HT-29 (cell line): ENCODE measurements around the gene CDON. TPM values are rescaled to one million over a fixed set of nuclear protein-coding genes. Genes with fewer than 3 reads are reported as not detected.

Experiments used
- DNase-seq: peaks from one replicate; pipeline ENCODE4 v3.0.0-alpha.2; 2015; ENCODE audit warnings: low spot score
- total RNA-seq: library from RNA; depleted of rRNA; stranded (reverse); fragments of >200 nt; shearing (Covaris generic); gene quantifications from 2 replicates; pipeline ENCODE4 v1.2.3, GENCODE V29; 2014

CDON gene
- total RNA-seq, 1 experiment from 2014 or later: 4.8 TPM

DNA sequence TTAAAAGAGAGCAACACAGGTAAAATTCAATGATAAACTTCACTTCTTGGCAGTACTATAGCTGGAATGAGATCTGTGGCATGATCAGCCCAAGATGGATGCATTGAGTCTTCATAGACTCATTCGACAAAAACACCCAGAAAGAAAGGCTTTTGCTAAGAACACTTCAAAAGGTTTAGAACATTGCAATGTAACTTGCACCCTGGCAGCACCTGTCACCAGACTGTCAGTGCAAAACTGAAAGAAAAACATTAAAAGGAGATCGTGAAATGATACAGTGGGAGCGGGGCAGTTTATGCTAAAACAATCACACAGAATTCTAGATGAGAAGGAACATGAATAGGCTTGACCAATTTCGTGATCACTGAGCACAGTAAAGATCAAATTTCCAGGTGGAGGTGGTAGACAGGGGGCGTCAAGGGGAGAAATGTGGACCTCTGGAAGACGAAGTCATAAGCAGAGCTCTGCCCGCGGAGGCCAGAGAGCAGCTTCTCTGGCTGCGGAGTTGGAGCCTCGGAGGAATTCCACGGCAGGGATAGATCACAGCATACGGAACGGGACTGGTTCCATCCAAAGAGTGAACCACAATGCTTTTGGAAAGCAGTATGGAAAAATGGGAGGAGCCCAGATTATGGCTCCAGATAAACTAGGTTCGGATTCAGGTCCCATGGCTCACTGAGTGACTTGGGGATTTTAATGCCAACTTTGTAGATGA lies 104.9 kb downstream of the CDON start:
- no peak for DNase-seq

DNA sequence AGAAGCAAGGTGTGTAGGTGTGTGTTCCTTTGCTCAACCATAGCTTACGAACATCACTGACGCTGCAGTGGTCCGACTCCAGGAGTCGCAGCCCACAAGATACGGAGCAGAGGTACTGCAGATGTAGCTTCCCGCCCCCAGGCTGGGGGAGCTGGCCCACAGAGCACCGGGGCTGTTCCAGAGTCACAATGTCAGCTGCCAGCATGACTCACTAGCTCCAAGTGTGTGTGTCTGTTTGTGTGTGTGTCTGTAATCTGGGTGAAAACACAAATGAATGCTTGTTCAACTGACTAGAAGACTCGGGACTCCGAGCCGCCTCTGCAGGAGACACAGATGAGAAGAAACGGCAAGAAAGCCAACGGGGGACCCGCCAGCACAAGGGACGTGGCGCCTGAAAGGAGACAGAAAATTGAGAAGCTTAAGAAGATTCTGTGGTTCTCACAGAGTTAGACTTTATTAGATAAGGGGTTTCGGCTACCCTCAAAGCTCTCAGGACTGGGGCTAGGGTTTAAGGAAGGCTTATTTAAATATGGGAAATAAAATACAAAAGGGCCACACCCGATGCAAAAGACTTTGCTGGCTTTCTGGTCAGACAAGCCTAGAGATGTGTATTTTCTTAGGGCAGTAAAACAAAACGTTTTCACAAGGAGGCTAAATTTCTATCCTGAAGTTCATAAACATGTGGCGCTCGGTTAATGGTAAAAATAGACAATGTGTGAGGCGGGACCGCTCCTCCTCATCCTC lies 106.1 kb downstream of the CDON start:
- DNase-seq: no peak

DNA sequence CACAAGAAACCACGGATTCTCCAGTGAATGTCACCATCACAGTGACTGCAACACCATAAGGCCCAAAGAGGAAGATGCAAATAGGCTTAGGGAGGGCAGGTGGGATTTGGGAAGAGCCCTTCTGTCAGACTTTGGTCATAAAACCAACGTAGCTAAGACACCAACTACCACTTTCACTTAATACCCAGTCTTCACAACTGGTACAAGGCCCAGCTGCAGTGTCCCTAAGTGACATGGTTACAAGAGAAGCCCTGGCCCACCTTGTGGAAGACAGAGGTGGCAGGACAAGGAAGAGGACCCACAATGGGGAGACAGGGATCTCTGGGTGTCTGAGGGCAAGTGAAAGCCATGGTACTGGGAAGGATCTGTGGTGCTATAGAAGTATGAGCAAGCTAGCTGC lies 106.8 kb downstream of the CDON start:
- no peak for DNase-seq

DNA sequence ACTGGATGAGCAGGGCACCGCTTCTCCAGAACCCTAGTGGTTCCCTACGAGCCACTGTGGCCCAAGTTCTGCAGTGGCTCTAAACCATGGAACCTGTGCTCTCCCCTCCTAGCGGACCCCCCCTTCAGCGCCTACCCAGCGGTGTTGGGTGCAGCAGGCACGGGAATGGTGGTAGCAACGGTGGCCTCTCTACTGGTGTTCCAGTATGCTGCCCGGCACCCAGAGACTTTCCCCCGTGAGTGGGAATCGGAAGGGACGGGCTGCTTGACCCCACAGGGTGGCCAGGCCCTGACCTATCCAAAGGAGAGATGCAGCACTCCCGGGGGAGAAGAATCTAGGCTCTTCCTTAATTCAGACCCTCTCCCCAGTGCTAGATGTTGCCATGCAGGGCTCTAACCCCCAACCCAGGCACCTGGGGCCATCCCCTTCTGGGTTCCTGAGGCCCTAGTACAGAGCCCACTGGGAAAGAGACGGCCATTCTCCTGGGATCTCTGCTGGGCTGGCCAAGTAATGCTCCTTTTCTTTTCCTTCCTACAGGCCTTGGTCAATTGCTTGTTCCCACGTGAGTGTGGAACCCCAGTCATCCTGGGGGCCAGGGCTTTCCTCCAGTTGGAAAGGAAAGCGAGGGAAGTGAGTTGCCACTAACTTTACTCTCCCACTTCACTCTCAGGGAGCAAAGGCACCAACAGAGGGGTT lies 107.6 kb downstream of the CDON start:
- no peak for DNase-seq

DNA sequence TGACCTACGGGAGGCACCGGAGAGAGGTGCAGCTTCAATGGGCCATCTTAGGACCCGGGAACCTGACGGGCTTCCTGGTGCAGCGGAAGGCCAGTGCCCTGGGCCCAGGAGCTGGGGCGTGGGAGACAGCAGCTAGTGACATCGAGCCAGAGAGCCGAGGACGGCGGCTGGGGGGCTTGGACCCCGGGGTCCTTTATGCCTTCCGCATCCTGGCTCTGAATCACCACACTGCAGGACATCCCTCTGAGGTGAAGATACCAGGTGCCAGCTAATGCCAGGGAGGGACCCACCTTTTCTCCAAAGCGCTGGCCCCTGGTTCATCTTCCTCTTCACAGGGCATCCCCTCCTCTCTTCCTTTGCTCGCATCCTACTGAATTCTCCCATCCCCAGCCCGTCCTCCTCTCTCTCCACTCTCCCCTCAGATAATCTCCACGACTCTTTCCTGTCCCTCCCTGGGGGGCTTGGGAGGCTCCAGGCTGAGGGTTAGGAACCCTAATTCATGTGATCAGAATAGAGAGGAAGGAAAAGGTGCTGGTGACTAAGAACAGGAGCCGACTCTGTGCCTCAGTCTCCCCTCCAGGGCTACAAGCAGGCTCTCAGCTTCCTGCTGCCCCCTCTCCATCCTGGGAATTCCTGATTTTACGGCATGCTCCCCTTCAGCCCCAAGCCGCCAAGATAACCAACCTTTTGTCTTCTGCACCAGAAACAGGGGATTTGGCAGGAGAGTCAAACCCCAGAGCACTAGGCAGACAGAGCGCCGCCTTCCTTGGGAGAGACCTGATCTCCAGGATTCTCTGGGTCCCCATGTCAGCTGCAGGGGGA lies 108.3 kb downstream of the CDON start:
- DNase-seq: no peak

DNA sequence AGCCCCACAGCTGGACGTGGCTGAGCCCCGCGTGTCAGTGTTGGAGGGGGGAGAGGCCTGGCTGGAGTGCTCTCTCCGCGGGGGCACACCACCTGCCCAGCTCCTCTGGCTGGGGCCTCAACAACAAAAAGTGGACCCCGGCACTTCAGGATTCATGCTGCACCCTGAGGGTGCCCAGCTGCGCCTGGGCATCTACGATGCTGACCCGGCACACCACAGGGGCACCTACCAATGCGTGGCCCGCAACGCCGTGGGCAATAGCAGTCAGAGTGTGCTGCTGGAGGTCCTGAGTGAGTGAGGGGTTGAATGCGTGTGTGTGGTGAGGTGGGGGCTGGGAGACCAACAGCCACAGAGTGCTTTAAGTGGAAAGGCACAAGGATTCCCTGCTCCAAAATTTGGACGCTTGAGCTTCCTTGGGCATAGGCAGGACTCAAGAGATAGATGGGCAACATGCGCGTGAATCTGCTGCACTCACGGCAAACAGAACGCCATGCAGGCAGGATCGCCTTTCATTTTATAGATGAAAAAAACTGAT lies 109.2 kb downstream of the CDON start:
- DNase-seq: no peak

DNA sequence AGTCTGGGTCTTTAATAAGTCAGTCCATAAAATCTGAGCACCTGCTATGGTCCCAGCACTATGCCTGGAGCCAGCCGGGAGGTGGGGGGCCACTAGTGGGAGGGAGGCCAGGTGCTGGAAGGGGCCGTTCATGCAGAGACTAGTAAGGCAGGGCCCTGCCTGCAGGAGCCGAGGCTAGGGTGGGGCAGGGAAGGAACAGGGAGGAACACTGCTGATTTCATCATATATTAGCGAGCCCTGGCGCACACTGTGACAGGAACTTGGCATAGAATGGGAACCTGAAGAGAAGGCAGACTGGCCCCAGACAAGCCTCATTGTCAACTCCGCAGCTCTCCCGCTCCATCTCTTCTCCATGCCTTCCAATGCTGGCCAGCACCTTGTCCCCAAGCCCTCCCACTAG lies 109.7 kb downstream of the CDON start:
- DNase-seq: peak; percentile 36

DNA sequence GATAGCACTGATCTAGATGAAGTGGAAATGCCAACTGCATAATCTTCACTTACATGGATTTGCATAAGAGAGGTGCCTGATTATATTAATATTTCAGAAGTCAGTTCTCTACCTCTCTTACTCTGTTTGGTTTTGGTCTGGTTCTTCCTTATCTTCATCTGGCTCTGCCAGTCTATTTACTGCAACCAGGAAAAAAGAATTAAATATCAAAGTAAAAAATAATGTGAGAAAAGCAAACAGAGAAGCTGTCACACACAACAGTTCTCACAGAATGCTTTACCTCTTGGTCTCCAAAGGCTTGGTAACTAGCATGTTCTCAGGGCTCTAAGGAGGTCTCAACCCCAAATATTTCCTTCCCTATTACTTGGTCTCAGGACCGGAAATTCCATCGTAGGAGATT lies 110.1 kb downstream of the CDON start:
- peak; percentile 24 for DNase-seq

DNA sequence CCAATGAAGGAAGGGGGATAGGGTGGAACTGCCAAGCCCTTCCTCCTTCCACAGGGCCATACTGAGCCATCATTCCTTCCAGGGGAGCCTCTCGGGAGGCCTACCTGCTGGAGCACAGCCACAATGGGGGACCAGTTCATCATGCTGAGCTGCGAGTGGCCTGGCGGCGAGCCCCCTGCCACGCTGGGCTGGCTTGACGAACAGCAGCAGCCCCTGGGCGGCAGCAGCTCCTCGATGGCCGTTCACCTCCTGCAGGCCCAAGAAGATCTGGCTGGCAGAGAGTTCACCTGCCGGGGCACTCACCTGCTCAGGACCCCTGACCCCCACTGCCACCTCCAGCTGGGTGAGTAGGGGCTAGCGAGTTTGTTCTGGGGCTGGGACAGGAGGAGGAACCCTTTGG lies 110.9 kb downstream of the CDON start:
- DNase-seq: no peak

DNA sequence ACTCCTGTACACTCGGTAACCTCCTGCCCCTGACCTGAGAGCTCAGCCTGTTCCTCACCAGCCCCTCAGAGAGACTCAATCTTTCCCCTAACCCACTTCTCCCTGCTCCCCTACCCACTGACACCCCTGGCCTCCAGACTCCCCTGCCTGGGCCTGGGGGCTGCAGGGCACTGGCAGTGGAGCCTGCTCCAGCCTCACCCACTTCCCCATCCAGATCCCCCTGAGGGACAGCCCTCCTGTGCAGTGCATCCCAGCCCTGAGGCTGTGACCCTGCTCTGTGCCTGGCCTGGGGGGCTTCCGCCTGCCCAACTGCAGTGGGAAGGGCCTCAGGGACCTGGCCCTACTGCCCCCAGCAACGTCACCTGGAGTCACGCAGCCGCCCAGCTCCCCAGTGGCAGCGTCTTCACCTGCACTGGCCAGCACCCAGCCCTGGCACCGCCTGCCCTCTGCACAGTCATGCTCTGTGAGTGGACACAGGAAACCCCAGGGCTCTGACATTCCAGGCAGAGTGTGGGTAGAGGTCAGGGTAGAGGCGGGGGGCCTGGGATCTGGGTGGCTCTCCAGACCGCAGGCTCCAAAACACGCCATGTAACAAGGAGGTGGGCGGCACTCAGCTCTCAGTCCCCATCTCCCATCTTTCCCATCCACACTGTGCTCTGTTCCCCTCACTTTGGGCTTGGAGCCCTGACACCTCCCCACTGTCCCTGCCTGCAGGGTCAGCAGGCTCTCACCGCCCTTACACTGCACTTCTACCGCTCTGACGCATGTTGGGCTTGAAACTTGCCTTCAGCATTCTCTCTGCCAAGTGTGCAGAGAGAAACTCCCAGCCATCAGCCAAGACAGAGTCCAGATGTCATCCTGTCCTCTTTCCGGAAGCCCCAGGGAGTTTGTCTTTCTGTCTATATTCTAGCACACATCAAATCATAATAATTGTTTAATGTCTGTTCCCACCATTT lies 111.7 kb downstream of the CDON start:
- no peak for DNase-seq

DNA sequence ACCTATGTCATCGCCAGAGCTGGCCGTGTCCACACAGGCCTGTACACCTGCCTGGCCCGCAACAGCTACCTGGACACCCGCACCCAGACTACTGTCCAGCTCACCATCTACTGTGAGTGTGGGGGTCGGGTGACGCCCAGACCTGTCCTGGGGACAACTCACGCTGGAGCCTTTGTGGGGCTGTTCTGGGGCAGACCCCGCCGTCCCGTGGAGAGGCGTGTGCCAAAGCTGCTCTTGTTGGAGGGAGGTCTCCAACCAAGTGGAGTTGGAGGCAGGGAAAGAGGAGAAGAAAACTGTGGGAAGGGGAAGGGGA lies 112.5 kb downstream of the CDON start:
- no peak for DNase-seq

DNA sequence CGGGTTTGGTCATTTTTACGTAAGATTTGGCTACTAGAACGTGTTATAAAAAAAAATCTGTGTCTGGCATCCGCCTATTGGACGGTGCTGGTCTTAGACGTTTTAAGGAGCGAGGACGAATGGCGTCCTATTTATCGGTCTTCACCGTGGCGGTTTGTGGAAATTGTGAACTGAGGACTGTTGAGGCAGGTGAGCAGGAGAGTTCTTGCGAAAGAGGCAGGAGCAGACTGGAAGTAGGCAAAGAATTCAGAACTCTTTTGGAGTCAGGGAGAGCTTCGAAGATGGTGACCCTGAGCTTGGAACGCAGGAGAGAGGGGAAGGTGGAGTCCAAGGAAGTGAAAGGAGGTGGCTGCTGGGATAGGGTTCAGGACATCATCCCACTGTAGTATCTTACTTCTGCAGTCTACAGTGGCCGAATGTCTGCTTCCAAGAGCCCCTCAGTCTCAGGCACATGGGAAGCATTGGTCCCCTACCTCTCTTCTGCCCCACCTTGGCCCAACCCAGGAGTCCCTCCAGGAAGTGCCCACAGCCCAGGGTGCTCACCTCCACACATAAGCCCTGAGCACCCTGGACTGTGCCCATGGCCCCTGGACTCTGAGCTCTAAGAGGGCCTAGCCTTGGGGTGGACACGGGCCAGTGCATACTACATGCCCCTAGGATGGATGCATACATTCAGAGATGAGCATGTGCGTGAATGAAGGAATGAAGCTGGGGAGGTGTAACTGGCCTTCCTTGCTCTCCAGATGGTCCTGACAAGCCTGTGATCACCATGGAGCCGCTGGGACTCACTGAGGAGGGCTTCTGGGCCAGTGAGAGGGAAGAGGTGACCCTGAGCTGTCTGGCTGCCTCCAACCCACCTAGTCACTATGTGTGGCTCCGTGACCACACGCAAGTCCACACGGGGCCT lies 113.1 kb downstream of the CDON start:
- DNase-seq: no peak

DNA sequence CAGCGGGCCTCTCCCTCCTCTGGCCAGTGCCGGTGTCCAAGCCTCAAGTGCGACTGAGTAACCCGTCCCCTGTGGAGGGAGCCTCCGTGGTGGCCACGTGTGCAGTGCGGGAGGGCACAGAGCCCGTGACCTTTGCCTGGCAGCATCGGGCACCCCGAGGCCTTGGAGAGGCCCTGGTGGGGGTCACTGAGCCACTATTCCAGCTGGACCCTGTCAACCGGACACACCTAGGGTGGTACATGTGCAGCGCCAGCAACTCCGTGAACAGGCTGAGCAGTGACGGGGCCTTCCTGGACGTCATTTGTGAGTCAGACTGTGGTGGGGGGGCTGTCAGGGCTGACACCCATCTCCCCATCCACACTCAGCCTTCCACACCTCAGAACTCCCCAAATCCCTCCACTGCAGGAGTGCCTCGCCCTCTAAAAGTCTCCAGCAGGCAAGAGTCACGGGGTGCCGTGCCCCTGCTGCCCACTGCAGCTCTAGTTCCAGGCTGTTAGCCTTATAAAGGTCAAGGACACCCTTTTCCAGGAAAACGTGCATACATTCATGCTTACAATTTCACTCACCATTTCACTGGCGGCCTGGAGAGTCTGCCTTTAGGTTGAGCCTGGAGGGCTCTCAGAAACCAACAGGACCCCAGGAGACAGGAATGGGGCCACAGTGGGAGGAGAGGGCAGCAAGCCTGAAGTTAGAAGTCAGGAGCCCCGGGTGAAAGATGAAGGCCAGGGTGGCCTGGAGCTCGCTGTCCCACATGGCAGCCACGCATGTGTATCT lies 114.2 kb downstream of the CDON start:
- no peak for DNase-seq

DNA sequence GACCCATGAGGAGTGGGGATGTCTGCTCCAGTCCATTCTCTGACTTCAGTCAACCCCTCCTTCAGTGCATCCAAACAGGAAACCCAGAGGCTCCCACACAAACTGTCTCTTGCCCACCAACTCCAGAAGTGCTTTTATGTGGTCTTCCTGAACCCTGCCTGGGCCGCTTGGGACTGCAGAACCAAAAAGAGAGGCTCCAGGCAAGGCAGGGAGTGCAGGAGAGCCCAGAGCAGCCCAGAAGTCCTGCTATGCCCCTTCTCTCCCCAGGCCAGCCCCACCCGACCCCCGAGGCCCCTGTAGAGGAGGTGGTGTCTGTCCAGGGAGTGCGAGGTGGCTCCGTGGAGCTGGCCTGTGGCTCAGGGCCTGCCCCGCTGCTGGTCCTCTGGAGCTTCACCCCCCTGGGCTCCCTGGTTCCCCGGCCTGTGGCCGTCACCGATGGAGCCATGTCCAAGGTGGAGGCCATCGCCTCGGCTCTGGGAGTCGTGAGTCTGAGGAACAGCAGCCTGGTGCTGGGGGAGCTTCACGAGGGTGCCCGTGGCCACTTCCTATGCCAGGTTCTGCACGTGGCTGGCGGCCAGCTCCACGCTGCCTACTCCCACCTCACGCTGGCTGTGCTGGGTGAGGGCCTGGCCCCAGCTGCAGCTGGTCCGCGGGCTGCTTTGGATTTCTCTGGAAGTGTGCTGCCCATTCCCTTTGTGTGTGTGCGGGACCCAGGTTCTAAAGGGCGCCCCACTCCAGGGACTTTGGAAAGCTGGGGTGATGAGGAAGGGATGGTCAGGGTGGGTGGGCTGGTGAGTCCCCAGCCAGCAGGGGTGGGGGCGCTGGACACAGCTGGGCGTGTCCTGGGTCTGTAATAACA lies 115.0 kb downstream of the CDON start:
- no peak for DNase-seq

DNA sequence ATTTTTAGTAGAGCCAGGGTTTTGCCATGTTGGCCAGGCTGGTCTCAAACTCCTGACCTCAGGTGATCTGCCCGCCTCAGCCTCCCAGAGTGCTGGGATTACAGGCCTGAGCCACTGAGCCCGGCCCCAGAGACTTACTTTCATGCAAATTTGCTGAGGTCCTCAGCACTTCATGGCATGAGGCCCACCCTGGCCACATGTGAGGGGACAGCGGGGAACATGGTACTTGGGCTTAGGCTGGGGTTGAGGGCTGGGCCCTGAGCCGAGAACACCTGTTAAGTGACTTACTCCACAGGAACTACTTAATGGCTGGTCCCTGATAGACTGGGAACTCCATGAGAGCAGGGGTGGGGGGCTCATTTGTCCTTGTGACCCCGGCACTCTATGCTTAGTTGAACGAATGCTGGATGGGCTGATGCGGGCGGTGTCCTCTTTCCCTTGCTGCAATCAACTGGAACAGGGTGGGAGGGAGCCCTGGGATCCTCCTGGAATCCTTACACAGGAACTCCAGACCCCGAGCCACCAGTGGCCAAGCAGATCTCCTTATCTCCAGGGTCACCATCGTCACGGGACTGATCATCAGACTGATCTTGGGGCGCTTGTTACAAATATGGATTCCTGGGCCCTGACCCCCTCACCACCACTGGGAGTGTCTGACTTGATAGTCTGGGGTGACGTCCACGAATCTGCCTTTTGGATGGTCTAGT lies 115.8 kb downstream of the CDON start:
- no peak for DNase-seq

DNA sequence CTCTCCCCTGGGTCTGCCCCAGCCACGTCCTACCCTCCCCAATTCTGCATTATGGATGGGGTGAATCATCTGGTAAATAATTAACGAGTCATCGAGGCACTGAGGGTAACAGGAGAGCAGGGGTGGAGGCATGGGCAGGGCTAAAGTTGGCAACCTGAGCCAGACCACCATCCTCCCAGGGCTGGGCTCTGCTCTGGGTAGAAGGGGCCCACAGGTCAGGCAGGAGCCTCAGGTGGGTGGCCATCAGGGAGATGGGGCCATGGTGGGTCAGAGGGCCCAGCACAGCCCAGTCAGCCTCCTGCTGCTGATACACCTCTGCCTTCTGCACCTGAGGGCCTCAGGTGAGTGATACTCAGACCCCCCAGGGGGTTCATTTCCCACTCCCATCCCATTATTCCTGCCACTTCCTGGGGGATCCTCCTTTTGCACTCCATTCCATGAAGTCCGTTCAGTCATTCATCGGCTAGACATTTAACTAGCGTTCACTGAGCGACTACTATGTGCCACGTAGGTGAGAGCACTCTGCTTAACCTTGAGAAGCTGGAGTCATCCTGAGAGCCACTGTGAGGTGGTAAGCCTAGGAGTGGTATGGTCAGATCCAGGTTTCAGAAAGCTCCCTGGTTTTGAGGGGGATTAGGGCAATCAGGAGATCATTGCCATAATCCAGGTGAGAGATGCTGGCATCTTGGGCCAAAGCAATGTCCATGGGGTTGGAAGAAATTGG lies 116.7 kb downstream of the CDON start, which contains the start of gene VSIG10L2:
TSS of gene VSIG10L2 (plus strand) at position 248 of the 724 bp plus-strand sequence. CDS start at position 260, 12 bp downstream.
- DNase-seq: no peak
